NT2/D1 (cell line): Measurements from ENCODE around the gene HELB.
A peak's percentile ranks its signal among the peaks of the same experiment; 100 is the strongest.

Experiments
- DNase-seq: peaks from one replicate; pipeline ENCODE4 v3.0.0-alpha.2; 2011; ENCODE audit warnings: low read depth, low spot score
- H3K27me3 ChIP-seq: 2 replicates; pipeline ENCODE4 v1.6.0; 2011; ENCODE audit warnings: mild to moderate bottlenecking; ENCODE audit not compliant: insufficient read length, insufficient read depth
- H3K36me3 ChIP-seq: 2 replicates; pipeline ENCODE4 v1.6.1; 2011; ENCODE audit warnings: mild to moderate bottlenecking, low read length, mixed read lengths; ENCODE audit not compliant: insufficient read depth, insufficient read length
- H3K4me1 ChIP-seq: 2 replicates; pipeline ENCODE4 v1.5.1; 2011; ENCODE audit not compliant: insufficient read depth, insufficient read length
- H3K4me3 ChIP-seq: 2 replicates; pipeline ENCODE4 v1.5.1; 2011; ENCODE audit warnings: low read depth; ENCODE audit not compliant: insufficient read length
- H3K9ac ChIP-seq: 2 replicates; pipeline ENCODE4 v1.6.0; 2011; ENCODE audit warnings: low read depth; ENCODE audit not compliant: insufficient read length
- H3K9me3 ChIP-seq: 2 replicates; pipeline ENCODE4 v1.5.1; 2011; ENCODE audit warnings: mild to moderate bottlenecking, low read length; ENCODE audit not compliant: insufficient read depth
- SUZ12 ChIP-seq: IDR thresholded peaks from 2 replicates; pipeline ENCODE4 v1.6.1; 2011; ENCODE audit not compliant: insufficient read length, insufficient read depth; ENCODE audit errors: extremely low read depth
- YY1 ChIP-seq: IDR thresholded peaks from 2 replicates; pipeline ENCODE4 v1.6.1; 2011; ENCODE audit not compliant: insufficient read length, insufficient read depth
- ZNF274 ChIP-seq: IDR thresholded peaks from 2 replicates; pipeline ENCODE4 v1.6.1; 2011; ENCODE audit warnings: mild to moderate bottlenecking, low read depth, low read length

The HELB gene

GRCh38 chr12:66301944-66302826 is at the start of gene HELB:
TSS of gene HELB (plus strand) at chr12:66302493. CDS start at chr12:66302604, 111 bp downstream.
- Histone ChIP-seq H3K36me3 (peaks cover 12% of the 10 kb centered on the region), H3K4me3 (peak within 1 kb of the TSS; percentile 93), H3K4me1 (no peaks in the 10 kb centered on the region), H3K27me3 (peaks cover 17% of the 10 kb centered on the region), H3K9me3 (no peaks in the 10 kb centered on the region), H3K9ac (peak within 1 kb of the TSS; percentile 94)
- peak; percentile 97 for DNase-seq
- no peak for TF ChIP-seq ZNF274
- TF ChIP-seq SUZ12 = no peak
- no peak for TF ChIP-seq YY1

- Histone ChIP-seq H3K9ac (no peak overlapping the region), H3K9me3 (no peaks in the 10 kb centered on the region), H3K36me3 (no peaks in the 10 kb centered on the region), H3K4me3 (no peak overlapping the region), H3K27me3 (no peaks in the 10 kb centered on the region), H3K4me1 (no peaks in the 10 kb centered on the region)
- TF ChIP-seq SUZ12 = no peak
- TF ChIP-seq ZNF274 = no peak
- no peak for TF ChIP-seq YY1
- no peak for DNase-seq
These were observed 49.5 kb upstream of the HELB start for GRCh38 chr12:66252771-66253170.

DNA sequence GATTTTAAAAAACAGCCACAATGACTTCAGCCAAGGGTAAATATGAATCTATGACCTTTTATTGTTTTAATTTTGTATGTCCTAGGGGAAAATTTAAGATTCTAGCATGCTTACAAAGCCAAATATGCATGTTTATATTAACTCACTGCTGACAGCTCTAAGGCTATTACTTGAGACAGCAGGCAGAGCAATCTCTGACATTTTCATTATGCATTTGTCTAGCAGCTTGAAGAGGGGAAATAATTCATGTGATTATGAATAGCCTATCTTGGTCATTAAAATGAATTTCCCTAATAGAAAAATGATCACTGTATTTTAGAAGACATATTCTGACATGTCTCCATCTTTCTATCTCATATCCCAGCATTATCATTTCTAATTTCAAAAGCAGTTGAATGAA is 46.6 kb upstream of the HELB start:
- H3K9ac ChIP-seq = no peak overlapping the region
- H3K4me1 ChIP-seq = no peaks in the 10 kb centered on the region
- no peak for DNase-seq
- H3K4me3 ChIP-seq = no peak overlapping the region
- H3K36me3 ChIP-seq = no peaks in the 10 kb centered on the region
- no peaks in the 10 kb centered on the region for H3K27me3 ChIP-seq
- TF ChIP-seq SUZ12 (no peak), YY1 (no peak), ZNF274 (no peak)
- no peaks in the 10 kb centered on the region for H3K9me3 ChIP-seq

GRCh38 chr12:66258011-66258410 is 44.3 kb upstream of the HELB start:
- Histone ChIP-seq H3K36me3 (no peaks in the 10 kb centered on the region), H3K4me1 (no peaks in the 10 kb centered on the region), H3K27me3 (no peaks in the 10 kb centered on the region), H3K9ac (no peak overlapping the region), H3K9me3 (no peaks in the 10 kb centered on the region), H3K4me3 (no peak overlapping the region)
- TF ChIP-seq ZNF274 = no peak
- TF ChIP-seq SUZ12 = no peak
- no peak for TF ChIP-seq YY1
- DNase-seq = no peak

- H3K4me1 ChIP-seq = no peaks in the 10 kb centered on the region
- H3K27me3 ChIP-seq = no peaks in the 10 kb centered on the region
- H3K9ac ChIP-seq = no peak overlapping the region
- H3K9me3 ChIP-seq = no peaks in the 10 kb centered on the region
- H3K4me3 ChIP-seq = no peak overlapping the region
- TF ChIP-seq SUZ12 (no peak), YY1 (no peak), ZNF274 (no peak)
- H3K36me3 ChIP-seq = no peaks in the 10 kb centered on the region
- no peak for DNase-seq
These were observed 39.6 kb upstream of the HELB start for GRCh38 chr12:66262737-66263136.

- Histone ChIP-seq H3K27me3 (no peaks in the 10 kb centered on the region), H3K9ac (no peak overlapping the region), H3K4me3 (no peak overlapping the region), H3K9me3 (no peaks in the 10 kb centered on the region), H3K36me3 (no peaks in the 10 kb centered on the region), H3K4me1 (no peaks in the 10 kb centered on the region)
- DNase-seq = no peak
- no peak for TF ChIP-seq ZNF274
- TF ChIP-seq SUZ12 = no peak
- TF ChIP-seq YY1 = no peak
These were observed 33.7 kb upstream of the HELB start for GRCh38 chr12:66268562-66268961.

DNA sequence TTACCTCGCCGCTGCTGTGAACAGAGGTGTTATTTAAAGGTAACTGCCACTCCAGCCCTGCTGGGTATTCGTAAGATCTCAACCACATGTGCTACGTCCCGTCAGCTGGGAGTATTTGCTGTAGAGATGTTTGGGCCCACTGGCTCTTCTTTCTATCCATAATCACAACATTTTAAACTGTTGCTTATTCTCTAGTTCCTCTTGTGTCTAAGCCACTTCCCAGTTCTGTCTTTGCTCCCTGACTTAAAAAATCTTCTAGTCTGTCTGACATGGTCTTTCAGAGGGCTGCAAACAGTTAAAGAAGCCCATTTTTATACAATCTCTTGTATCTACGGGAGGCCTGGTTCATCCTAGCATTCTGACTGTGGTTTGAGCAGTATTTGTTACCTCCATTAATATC is 33.2 kb upstream of the HELB start:
- H3K9ac ChIP-seq = no peak overlapping the region
- DNase-seq = no peak
- no peaks in the 10 kb centered on the region for H3K9me3 ChIP-seq
- H3K36me3 ChIP-seq = no peaks in the 10 kb centered on the region
- H3K4me1 ChIP-seq = no peaks in the 10 kb centered on the region
- no peaks in the 10 kb centered on the region for H3K27me3 ChIP-seq
- TF ChIP-seq ZNF274 (no peak), YY1 (no peak)
- no peak overlapping the region for H3K4me3 ChIP-seq
